Liver (tissue), 9 donors: ENCODE results near the gene PLAU. TPM values are rescaled to one million over a fixed set of nuclear protein-coding genes. Genes with fewer than 3 reads are reported as not detected.
A peak's percentile ranks its signal among the peaks of the same experiment; 100 is the strongest.
"Not testable (repeated sequence)": the region's sequence is repeated elsewhere in the genome, so short reads cannot be mapped to it uniquely, and the experiment has no call there.

Experiments
- DNase-seq: peaks from one replicate; pipeline ENCODE4 v3.0.0-alpha.2; 2017; ENCODE audit warnings: low spot score
- H3K27ac ChIP-seq, 2 donors: one replicate each; pipeline ENCODE4 v1.7.0; 2013; ENCODE audit warnings: inconsistent platforms in 2 of 2, low read length in 2 of 2, control low read depth in 1 of 2, low read depth in 1 of 2, mild to moderate bottlenecking in 1 of 2
- H3K27me3 ChIP-seq, 4 donors: one replicate each; pipeline versions ENCODE4 v1.6.1 to v1.7.0; 2013; ENCODE audit warnings: low read length in 3 of 4, inconsistent platforms in 1 of 4, mild to moderate bottlenecking in 1 of 4, moderate library complexity in 1 of 4; ENCODE audit not compliant: control insufficient read depth in 4 of 4, insufficient read depth in 4 of 4
- H3K36me3 ChIP-seq, 4 donors: one replicate each; pipeline versions ENCODE4 v1.6.1 to v1.7.0; 2013; ENCODE audit warnings: low read length in 3 of 4, mild to moderate bottlenecking in 3 of 4, low read depth in 1 of 4, moderate library complexity in 1 of 4; ENCODE audit not compliant: control insufficient read depth in 4 of 4, insufficient read depth in 3 of 4
- H3K4me1 ChIP-seq, 4 donors: one replicate each; pipeline versions ENCODE4 v1.6.1 to v1.7.0; 2013; ENCODE audit warnings: low read length in 3 of 4, mild to moderate bottlenecking in 3 of 4, moderate library complexity in 1 of 4; ENCODE audit not compliant: control insufficient read depth in 4 of 4, insufficient read depth in 4 of 4
- H3K4me3 ChIP-seq, 3 donors: one replicate each; pipeline versions ENCODE4 v1.6.1 to v1.7.0; 2013; ENCODE audit warnings: low read length in 3 of 3, control low read depth in 1 of 3, low read depth in 1 of 3, mild to moderate bottlenecking in 1 of 3
- H3K9ac ChIP-seq, 2 donors: one replicate each; pipeline ENCODE4 v1.7.0; 2013; ENCODE audit warnings: low read length in 2 of 2, mild to moderate bottlenecking in 2 of 2, moderate library complexity in 2 of 2, control low read depth in 1 of 2, low read depth in 1 of 2
- H3K9me3 ChIP-seq, 4 donors: one replicate each; pipeline versions ENCODE4 v1.6.1 to v1.7.0; 2013; ENCODE audit warnings: low read length in 3 of 4; ENCODE audit not compliant: control insufficient read depth in 4 of 4
- ATF3 ChIP-seq: IDR thresholded peaks from 2 replicates; pipeline ENCODE4 v1.6.1; 2016; ENCODE audit warnings: antibody characterized with exemption
- FOXA1 ChIP-seq: IDR thresholded peaks from 2 replicates; pipeline ENCODE4 v1.6.1; 2016; ENCODE audit warnings: antibody characterized with exemption
- GABPA ChIP-seq, 2 donors: IDR thresholded peaks in 1 of 2; conservative IDR thresholded peaks in 1 of 2; 2 replicates each; pipeline ENCODE4 v1.6.1; 2016; ENCODE audit warnings: antibody characterized with exemption in 2 of 2, mild to moderate bottlenecking in 1 of 2, moderate library complexity in 1 of 2
- HNF4G ChIP-seq: IDR thresholded peaks from 2 replicates; pipeline ENCODE4 v1.6.1; 2016; ENCODE audit warnings: antibody characterized with exemption
- JUND ChIP-seq, 2 donors: IDR thresholded peaks; 2 replicates each; pipeline ENCODE4 v1.6.1; 2016; ENCODE audit warnings: antibody characterized with exemption in 2 of 2
- MAX ChIP-seq: IDR thresholded peaks from 2 replicates; pipeline ENCODE4 v1.6.1; 2016; ENCODE audit warnings: antibody characterized with exemption
- NR2F2 ChIP-seq: IDR thresholded peaks from 2 replicates; pipeline ENCODE4 v1.6.1; 2016; ENCODE audit warnings: antibody characterized with exemption
- RAD21 ChIP-seq, 2 donors: IDR thresholded peaks; 2 replicates each; pipeline ENCODE4 v1.6.1; 2016; ENCODE audit warnings: antibody characterized with exemption in 2 of 2, mild to moderate bottlenecking in 2 of 2
- SP1 ChIP-seq: IDR thresholded peaks from 2 replicates; pipeline ENCODE4 v1.6.1; 2018; ENCODE audit warnings: antibody characterized with exemption, mild to moderate bottlenecking
- TAF1 ChIP-seq: conservative IDR thresholded peaks from 2 replicates; pipeline ENCODE4 v1.6.1; 2016; ENCODE audit warnings: antibody characterized with exemption, mild to moderate bottlenecking
- ZBTB33 ChIP-seq: IDR thresholded peaks from 2 replicates; pipeline ENCODE4 v1.6.1; 2016; ENCODE audit warnings: antibody characterized with exemption
- WGBS: extraction: QIAGEN DNeasy Blood & Tissue Kit; methylation state at CpG from one replicate; pipeline ENCODE4 v1.1.7; 2013; 5-methylcytosine and 5-hydroxymethylcytosine counted together
- polyA plus RNA-seq, 2 donors: library from polyadenylated mRNA; stranded (reverse) in 1 of 2; unstranded in 1 of 2; fragments of 200-250 nt in 1 of 2; fragments of >200 nt in 1 of 2; fragmentation: Nextera tagmentation in 1 of 2; extraction: Ambion mirVana in 1 of 2; gene quantifications; one replicate each; pipeline versions ENCODE4 v1.2.1 to v1.2.3, GENCODE V29; 2013 to 2015
- total RNA-seq, 2 donors: library from RNA; depleted of rRNA; stranded (reverse); fragments of >200 nt; gene quantifications; one replicate each; pipeline ENCODE4 v1.2.3, GENCODE V29; 2014
- TF ChIP-seq, protein P1 (sequence below): IDR thresholded peaks from 2 replicates; pipeline ENCODE4 v1.6.1; 2016; ENCODE audit warnings: antibody characterized with exemption, mild to moderate bottlenecking
- donor health status: healthy.
- donor health status: healthy.
- donor health status: healthy.
- donor health status: healthy.
- donor health status: healthy.

Gene PLAU
- total and polyA plus RNA-seq, 4 donors, result 0.40 to 1.0 (median 0.79) TPM

DNA sequence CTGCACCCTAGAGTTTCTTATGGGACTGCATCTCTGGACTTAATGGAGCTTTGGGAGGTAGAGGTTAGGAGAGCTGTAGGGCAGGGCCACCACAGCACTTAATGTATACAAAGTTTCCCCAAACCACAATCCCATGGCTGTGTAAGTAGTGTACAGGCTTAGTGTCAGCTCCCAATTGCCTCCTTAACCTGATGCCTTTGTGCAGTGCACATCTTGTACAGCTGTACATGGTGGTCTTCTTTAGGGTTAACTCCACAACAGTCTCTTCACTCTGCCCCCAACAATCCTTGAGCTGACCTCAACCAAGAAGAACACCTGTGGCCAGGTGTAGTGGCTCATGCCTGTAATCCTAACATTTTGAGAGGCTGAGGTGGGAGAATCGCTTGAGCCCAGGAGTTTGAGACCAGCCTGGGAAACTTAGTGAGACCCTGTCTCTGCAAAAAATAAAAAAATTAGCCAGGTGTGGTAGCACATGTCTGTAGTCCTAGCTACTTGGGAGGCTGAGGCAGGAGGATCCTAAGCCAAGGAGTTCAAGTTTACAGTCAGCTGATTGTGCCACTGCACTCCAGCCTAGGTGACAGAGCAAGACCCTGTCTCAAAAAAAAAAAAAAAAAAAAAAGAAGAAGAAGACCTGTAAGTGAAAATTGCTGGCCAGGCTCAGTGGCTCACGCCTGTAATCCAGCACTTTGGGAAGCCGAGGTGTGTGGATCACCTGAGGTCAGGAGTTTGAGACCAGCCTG is 6.8 kb downstream of the PLAU start:
- H3K9ac ChIP-seq, result no peak overlapping the region
- no peak overlapping the region for H3K27ac ChIP-seq
- no peak overlapping the region for H3K4me3 ChIP-seq
- H3K36me3 ChIP-seq, result no peaks in the 10 kb centered on the region
- H3K4me1 ChIP-seq, result peaks cover 0 to 4% (median 0%) of the 10 kb centered on the region in 4 donors
- H3K9me3 ChIP-seq, result peaks cover 0 to 3% (median under 1%) of the 10 kb centered on the region in 4 donors
- DNase-seq, result no peak
- no peak for TF ChIP-seq NR2F2
- WGBS, result 97% methylated on average over 3 of the region's 3 CpGs
- H3K27me3 ChIP-seq, result no peaks in the 10 kb centered on the region

DNA sequence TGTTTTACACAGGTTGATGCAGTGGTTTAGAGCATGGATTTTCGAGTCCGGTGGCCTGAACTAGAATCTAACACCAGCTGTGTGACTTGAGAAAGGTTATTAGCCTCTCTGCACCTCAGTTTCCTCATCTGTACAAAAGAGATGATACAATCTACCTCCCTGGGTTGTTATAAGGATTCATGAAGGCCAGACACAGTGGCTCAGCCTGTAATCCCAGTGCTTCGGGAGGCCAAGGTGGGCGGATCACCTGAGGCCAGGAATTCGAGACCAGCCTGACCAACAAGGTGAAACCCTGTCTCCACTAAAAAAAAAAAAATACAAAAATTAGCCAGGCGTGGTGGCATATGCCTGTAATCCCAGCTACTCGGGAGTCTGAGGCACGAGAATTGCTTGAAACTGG is 8.5 kb downstream of the PLAU start:
- not testable (repeated sequence) for H3K4me3 ChIP-seq, H3K36me3 ChIP-seq, DNase-seq, H3K27me3 ChIP-seq, H3K27ac ChIP-seq, H3K9ac ChIP-seq, H3K4me1 ChIP-seq, H3K9me3 ChIP-seq
- WGBS, result 91% methylated on average over 8 of the region's 8 CpGs

GRCh38 chr10:73920089-73920488 is 9.2 kb downstream of the PLAU start:
- 58% methylated on average over 4 of the region's 4 CpGs for WGBS
- no peaks in the 10 kb centered on the region for H3K27me3 ChIP-seq
- peaks cover 0 to 4% (median 0%) of the 10 kb centered on the region in 4 donors for H3K4me1 ChIP-seq
- H3K36me3 ChIP-seq, result no peaks in the 10 kb centered on the region
- DNase-seq, result no peak
- no peak overlapping the region for H3K27ac ChIP-seq
- peaks cover 0 to 3% (median under 1%) of the 10 kb centered on the region in 4 donors for H3K9me3 ChIP-seq
- TF ChIP-seq NR2F2, result peak; percentile 75
- TF ChIP-seq RAD21 (IDR thresholded peaks at IDR 0.05), result no peak
- peak; percentile 36 for TF ChIP-seq SP1
- no peak for TF ChIP-seq ATF3
- H3K4me3 ChIP-seq, result no peak overlapping the region
- H3K9ac ChIP-seq, result no peak overlapping the region

GRCh38 chr10:73922007-73922863 is 11.3 kb downstream of the PLAU start:
- Histone ChIP-seq H3K9ac (no peak overlapping the region), H3K27ac (no peak overlapping the region), H3K9me3 (peaks cover 0 to 3% (median under 1%) of the 10 kb centered on the region in 4 donors), H3K4me3 (no peak overlapping the region), H3K4me1 (no peaks in the 10 kb centered on the region), H3K27me3 (no peaks in the 10 kb centered on the region), H3K36me3 (no peaks in the 10 kb centered on the region)
- TF ChIP-seq RAD21 (IDR thresholded peaks at IDR 0.05), result no peak
- 91% methylated on average over 6 of the region's 6 CpGs for WGBS
- no peak for DNase-seq

GRCh38 chr10:73922864-73923133 is 11.9 kb downstream of the PLAU start:
- no peaks in the 10 kb centered on the region for H3K27me3 ChIP-seq
- H3K4me3 ChIP-seq, result no peak overlapping the region
- H3K27ac ChIP-seq, result no peak overlapping the region
- DNase-seq, result no peak
- H3K4me1 ChIP-seq, result no peaks in the 10 kb centered on the region
- no peak overlapping the region for H3K9ac ChIP-seq
- H3K9me3 ChIP-seq, result peaks cover 0 to 3% (median under 1%) of the 10 kb centered on the region in 4 donors
- no peaks in the 10 kb centered on the region for H3K36me3 ChIP-seq
- 63% methylated on average over 2 of the region's 2 CpGs for WGBS
- no peak for TF ChIP-seq TAF1
- no peak for TF ChIP-seq FOXA1
- no peak for TF ChIP-seq ZBTB33
- TF ChIP-seq, protein P1, sequence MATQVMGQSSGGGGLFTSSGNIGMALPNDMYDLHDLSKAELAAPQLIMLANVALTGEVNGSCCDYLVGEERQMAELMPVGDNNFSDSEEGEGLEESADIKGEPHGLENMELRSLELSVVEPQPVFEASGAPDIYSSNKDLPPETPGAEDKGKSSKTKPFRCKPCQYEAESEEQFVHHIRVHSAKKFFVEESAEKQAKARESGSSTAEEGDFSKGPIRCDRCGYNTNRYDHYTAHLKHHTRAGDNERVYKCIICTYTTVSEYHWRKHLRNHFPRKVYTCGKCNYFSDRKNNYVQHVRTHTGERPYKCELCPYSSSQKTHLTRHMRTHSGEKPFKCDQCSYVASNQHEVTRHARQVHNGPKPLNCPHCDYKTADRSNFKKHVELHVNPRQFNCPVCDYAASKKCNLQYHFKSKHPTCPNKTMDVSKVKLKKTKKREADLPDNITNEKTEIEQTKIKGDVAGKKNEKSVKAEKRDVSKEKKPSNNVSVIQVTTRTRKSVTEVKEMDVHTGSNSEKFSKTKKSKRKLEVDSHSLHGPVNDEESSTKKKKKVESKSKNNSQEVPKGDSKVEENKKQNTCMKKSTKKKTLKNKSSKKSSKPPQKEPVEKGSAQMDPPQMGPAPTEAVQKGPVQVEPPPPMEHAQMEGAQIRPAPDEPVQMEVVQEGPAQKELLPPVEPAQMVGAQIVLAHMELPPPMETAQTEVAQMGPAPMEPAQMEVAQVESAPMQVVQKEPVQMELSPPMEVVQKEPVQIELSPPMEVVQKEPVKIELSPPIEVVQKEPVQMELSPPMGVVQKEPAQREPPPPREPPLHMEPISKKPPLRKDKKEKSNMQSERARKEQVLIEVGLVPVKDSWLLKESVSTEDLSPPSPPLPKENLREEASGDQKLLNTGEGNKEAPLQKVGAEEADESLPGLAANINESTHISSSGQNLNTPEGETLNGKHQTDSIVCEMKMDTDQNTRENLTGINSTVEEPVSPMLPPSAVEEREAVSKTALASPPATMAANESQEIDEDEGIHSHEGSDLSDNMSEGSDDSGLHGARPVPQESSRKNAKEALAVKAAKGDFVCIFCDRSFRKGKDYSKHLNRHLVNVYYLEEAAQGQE, result no peak
- TF ChIP-seq HNF4G, result no peak
- TF ChIP-seq GABPA (IDR thresholded peaks at IDR 0.05 in 1 of 2, conservative IDR thresholded peaks at IDR 0.05 in 1 of 2), result no peak
- TF ChIP-seq MAX, result no peak
- no peak for TF ChIP-seq JUND (IDR thresholded peaks at IDR 0.05)
